GM06990 (cell line): ENCODE data around the gene IVD.

Experiments used
- DNase-seq: peaks from one replicate; pipeline ENCODE4 v3.0.0-alpha.2; 2011; ENCODE audit not compliant: insufficient read length; ENCODE audit errors: extremely low read depth
- H3K27me3 ChIP-seq: replicated peaks from 2 replicates; pipeline ENCODE4 v1.6.0; 2011; ENCODE audit warnings: low read length; ENCODE audit not compliant: control insufficient read depth, insufficient read depth
- H3K36me3 ChIP-seq: 2 replicates; pipeline ENCODE4 v1.5.1; 2011; ENCODE audit warnings: low read length; ENCODE audit not compliant: control insufficient read depth, insufficient read depth
- H3K4me3 ChIP-seq: replicated peaks from 2 replicates; pipeline ENCODE4 v1.5.1; 2011; ENCODE audit warnings: low read depth, mild to moderate bottlenecking, control low read depth, low read length
- CTCF ChIP-seq: IDR thresholded peaks from 2 replicates; pipeline ENCODE4 v1.5.1; 2011; ENCODE audit warnings: low read length, control low read depth, mild to moderate bottlenecking, inconsistent platforms; ENCODE audit not compliant: insufficient read depth, poor library complexity, severe bottlenecking

IVD gene

GRCh38 chr15:40380636-40381035, 25.0 kb upstream of the IVD start:
- H3K4me3 ChIP-seq: no peak overlapping the region
- no peaks in the 10 kb centered on the region for H3K27me3 ChIP-seq
- no peak for TF ChIP-seq CTCF
- no peaks in the 10 kb centered on the region; the same call in 1 of the 2 replicates for H3K36me3 ChIP-seq
- DNase-seq: no peak

GRCh38 chr15:40381818-40382529, 23.6 kb upstream of the IVD start:
- Histone ChIP-seq H3K36me3 (peaks cover 7% of the 10 kb centered on the region), H3K27me3 (no peaks in the 10 kb centered on the region), H3K4me3 (no peak overlapping the region)
- no peak for TF ChIP-seq CTCF
- no peak for DNase-seq

- peak within 1 kb of the TSS; percentile 79 for H3K4me3 ChIP-seq
- peaks cover 11% of the 10 kb centered on the region for H3K36me3 ChIP-seq
- TF ChIP-seq CTCF: no peak
- DNase-seq: peak; percentile 80
- no peaks in the 10 kb centered on the region for H3K27me3 ChIP-seq
Observed at GRCh38 chr15:40382580-40383456, 22.8 kb upstream of the IVD start, which contains the start of gene KNSTRN. Gene KNSTRN (plus strand): TSS chr15:40382721. CDS start chr15:40382836, 115 bp downstream.

- TF ChIP-seq CTCF: no peak
- Histone ChIP-seq H3K36me3 (peaks cover 16% of the 10 kb centered on the region), H3K4me3 (no peak overlapping the region)
Observed at GRCh38 chr15:40386480-40386879, 19.1 kb upstream of the IVD start.

DNA sequence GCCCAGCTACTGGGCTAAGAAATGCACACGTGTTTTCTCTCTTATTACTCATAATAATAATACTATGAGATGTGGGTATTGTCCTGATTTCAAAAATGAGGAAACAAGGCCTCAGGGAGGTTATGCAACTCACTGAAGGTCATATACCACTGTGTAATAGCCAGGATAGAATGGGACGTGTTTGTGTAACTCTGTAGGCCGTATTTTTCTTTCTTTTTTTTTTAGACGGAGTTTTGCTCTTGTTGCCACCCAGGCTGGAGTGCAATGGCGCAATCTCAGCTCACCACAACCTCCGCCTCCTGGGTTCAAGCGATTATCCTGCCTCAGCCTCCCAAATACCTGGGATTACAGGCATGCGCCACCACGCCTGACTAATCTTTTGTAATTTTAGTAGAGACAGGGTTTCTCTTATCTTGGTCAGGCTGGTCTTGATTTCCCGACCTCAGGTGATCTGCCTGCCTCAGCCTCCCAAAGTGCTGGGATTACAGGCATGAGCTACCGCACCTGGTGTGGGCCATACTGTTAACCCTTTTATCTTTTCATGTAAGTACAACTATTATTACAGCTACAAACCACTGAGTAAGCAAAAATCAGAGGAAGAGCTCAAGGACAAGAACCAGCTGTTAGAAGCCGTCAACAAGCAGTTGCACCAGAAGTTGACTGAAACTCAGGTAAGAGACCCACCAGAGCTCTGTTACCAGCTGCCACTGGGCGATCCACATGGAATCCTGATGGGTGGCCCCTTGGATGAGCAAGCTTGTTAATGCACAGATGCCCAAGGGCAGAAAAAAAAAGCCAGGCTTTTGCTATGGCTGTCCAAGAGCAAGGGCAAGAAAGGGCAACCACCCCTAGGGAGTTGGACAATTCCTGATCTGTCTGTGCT, 16.4 kb upstream of the IVD start:
- DNase-seq: no peak
- no peaks in the 10 kb centered on the region for H3K27me3 ChIP-seq
- no peak for TF ChIP-seq CTCF
- peaks cover 16% of the 10 kb centered on the region for H3K36me3 ChIP-seq
- H3K4me3 ChIP-seq: no peak overlapping the region

More at GRCh38 chr15:40386480-40386879, 19.1 kb upstream of the IVD start:
- no peak for DNase-seq
- H3K27me3 ChIP-seq: no peaks in the 10 kb centered on the region
